Gastrocnemius medialis (tissue), 4 donors: ENCODE data around the gene CFAP46. TPM values are rescaled to one million over a fixed set of nuclear protein-coding genes. Genes with fewer than 3 reads are reported as not detected.

Experiments
- ATAC-seq, 2 donors: fragments of 150-250 bp; one replicate each; pipeline ENCODE4 v1.9.1; 2016
- DNase-seq, 2 donors: peaks; one replicate each; pipeline ENCODE4 v3.0.0-alpha.2; 2019
- H3K27ac ChIP-seq, 4 donors: fragments of 200-600 bp; sonication (generic); 1 replicate in 1 of 4; 2 replicates in 3 of 4; pipeline ENCODE4 v1.5.1; 2016 to 2018; ENCODE audit warnings: mild to moderate bottlenecking in 2 of 4, moderate library complexity in 1 of 4
- H3K27me3 ChIP-seq, 3 donors: fragments of 200-600 bp; sonication (generic) in 2 of 3; 1 replicate in 1 of 3; 2 replicates in 2 of 3; pipeline versions ENCODE4 v1.5.1 to v1.6.0; 2016 to 2019; ENCODE audit warnings: mild to moderate bottlenecking in 1 of 3, moderate library complexity in 1 of 3
- H3K36me3 ChIP-seq, 2 donors: fragments of 200-600 bp; sonication (generic) in 1 of 2; one replicate each; pipeline ENCODE4 v1.5.1; 2017 to 2018
- H3K4me1 ChIP-seq, 2 donors: fragments of 200-600 bp; sonication (generic) in 1 of 2; one replicate each; pipeline ENCODE4 v1.5.1; 2016 to 2017; ENCODE audit warnings: mild to moderate bottlenecking in 2 of 2
- H3K4me3 ChIP-seq, 4 donors: fragments of 200-600 bp; sonication (generic) in 3 of 4; 1 replicate in 1 of 4; 2 replicates in 3 of 4; pipeline ENCODE4 v1.5.1; 2016 to 2019; ENCODE audit warnings: mild to moderate bottlenecking in 2 of 4
- H3K9me3 ChIP-seq, 3 donors: fragments of 200-600 bp; sonication (generic) in 2 of 3; 1 replicate in 1 of 3; 2 replicates in 2 of 3; pipeline ENCODE4 v1.5.1; 2016 to 2019
- CTCF ChIP-seq, 5 experiments: fragments of 450-650 bp in 3 of 5; fragments of 200-600 bp in 2 of 5; sonication (generic) in 2 of 5; IDR thresholded peaks in 4 of 5; conservative IDR thresholded peaks in 1 of 5; 1 replicate in 4 of 5; 2 replicates in 1 of 5; pipeline ENCODE4 v1.5.1; 2016 to 2019; ENCODE audit warnings: antibody characterized with exemption in 5 of 5, mild to moderate bottlenecking in 3 of 5, moderate library complexity in 3 of 5
- POLR2A ChIP-seq, 2 donors: fragments of 450-650 bp; IDR thresholded peaks; one replicate each; pipeline ENCODE4 v1.6.1; 2017; ENCODE audit warnings: antibody characterized with exemption in 2 of 2, mild to moderate bottlenecking in 2 of 2, moderate library complexity in 2 of 2
- in situ Hi-C, 4 donors: fragments of 200-750 bp; cut with MboI; loops; one replicate each; pipeline versions ENCODE4 v1.15.0 to v1.8.0; 2017; ENCODE audit warnings: low sequenced_read_pairs in 4 of 4
- intact Hi-C: fragments of 100-400 bp; cut with DNase I; formaldehyde crosslinking; loops from one replicate; pipeline ENCODE4 v1.15.1; 2023; ENCODE audit warnings: low total_unique reads
- total RNA-seq, 4 donors: library from RNA; depleted of rRNA; stranded (reverse); fragments of >200 nt; gene quantifications; one replicate each; pipeline versions ENCODE4 v1.1.0 to v1.2.3, GENCODE V29; 2016

CFAP46 gene
- total RNA-seq, 4 donors from 2014 or later: 4.2 to 27.9 (median 11.9) TPM

DNA sequence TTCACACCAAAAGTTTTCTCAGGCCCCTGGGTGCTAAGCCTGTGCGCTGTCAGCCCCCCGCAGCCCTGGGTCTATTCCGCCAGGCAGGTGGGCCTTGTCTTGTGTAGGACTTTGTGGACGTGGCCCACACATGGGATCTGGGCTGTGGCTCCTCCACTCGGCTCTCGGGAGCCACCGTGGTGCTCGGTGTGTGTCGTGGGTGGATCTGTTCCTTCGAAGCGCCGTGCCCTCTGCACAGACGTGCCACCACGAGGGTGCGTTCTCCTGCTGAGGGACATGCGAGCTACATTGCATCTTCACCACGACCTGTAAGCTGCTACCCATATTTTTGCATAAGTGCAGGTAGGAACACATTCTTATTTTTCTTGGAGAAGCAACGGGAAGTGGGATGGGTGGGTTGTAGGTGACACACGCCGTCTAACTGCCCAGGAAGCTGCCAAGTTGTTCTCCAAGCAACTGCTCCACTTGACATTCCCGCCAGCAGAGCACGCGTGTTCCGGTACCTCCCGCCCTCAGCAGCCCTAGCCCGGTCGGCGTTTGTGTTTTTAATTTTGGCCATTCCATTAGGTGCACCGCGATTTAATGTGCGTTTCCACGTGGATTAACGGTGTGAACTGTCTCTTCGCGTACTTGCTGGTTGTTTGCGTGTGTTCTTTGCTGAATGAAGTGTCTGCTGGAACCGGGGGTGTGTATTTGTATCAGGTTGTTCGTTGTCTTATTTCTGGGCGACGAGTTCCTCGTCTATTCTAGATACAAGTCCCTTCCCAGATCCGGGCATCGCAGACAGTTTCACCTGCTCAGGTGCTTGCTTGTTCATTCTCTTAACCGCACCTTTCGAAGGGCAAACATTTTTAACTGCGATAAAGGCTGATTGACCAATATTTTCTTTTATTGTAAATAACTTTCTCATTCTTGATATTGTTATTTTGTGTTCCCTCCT lies 47.4 kb upstream of the CFAP46 start:
- Histone ChIP-seq H3K36me3 (no peaks in the 10 kb centered on the region), H3K27me3 (peaks cover 4 to 16% (median 5%) of the 10 kb centered on the region in 3 donors), H3K4me3 (no peak overlapping the region), H3K9me3 (no peaks in the 10 kb centered on the region), H3K27ac (no peak overlapping the region), H3K4me1 (no peaks in the 10 kb centered on the region)
- no peak for DNase-seq
- intact Hi-C loops (no loop called here), in situ Hi-C loops (no loop called here)
- TF ChIP-seq CTCF (IDR thresholded peaks at IDR 0.05 in 4 of 5, conservative IDR thresholded peaks at IDR 0.05 in 1 of 5) (no peak), POLR2A (IDR thresholded peaks at IDR 0.05) (no peak)
- ATAC-seq: no peak

DNA sequence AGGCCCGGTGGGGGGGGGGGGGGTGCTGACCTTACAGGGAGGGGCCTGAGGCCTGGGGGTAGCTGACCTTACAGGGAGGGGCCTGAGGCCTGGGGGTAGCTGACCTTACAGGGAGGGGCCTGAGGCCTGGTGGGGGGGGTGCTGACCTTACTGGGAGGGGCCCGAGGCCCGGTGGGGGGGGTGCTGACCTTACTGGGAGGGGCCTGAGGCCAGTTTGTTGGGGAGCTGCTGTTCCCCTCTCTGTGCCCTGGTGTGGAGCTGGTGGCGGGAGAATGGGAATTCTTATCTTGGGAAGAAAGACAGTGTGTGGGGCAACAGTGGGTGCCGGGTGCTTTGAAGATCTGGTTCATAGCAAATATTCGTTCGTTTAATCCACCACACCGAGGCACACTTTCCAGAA lies 46.6 kb upstream of the CFAP46 start:
- in situ Hi-C loops: no loop called here
- intact Hi-C loops: no loop called here
- ATAC-seq (no peak), DNase-seq (no peak)
- TF ChIP-seq POLR2A (IDR thresholded peaks at IDR 0.05): no peak
- TF ChIP-seq CTCF (IDR thresholded peaks at IDR 0.05 in 4 of 5, conservative IDR thresholded peaks at IDR 0.05 in 1 of 5): no peak
- Histone ChIP-seq H3K4me1 (no peaks in the 10 kb centered on the region), H3K27me3 (peaks cover 4 to 20% (median 6%) of the 10 kb centered on the region in 3 donors), H3K4me3 (no peak overlapping the region), H3K27ac (no peak overlapping the region), H3K9me3 (no peaks in the 10 kb centered on the region), H3K36me3 (no peaks in the 10 kb centered on the region)

DNA sequence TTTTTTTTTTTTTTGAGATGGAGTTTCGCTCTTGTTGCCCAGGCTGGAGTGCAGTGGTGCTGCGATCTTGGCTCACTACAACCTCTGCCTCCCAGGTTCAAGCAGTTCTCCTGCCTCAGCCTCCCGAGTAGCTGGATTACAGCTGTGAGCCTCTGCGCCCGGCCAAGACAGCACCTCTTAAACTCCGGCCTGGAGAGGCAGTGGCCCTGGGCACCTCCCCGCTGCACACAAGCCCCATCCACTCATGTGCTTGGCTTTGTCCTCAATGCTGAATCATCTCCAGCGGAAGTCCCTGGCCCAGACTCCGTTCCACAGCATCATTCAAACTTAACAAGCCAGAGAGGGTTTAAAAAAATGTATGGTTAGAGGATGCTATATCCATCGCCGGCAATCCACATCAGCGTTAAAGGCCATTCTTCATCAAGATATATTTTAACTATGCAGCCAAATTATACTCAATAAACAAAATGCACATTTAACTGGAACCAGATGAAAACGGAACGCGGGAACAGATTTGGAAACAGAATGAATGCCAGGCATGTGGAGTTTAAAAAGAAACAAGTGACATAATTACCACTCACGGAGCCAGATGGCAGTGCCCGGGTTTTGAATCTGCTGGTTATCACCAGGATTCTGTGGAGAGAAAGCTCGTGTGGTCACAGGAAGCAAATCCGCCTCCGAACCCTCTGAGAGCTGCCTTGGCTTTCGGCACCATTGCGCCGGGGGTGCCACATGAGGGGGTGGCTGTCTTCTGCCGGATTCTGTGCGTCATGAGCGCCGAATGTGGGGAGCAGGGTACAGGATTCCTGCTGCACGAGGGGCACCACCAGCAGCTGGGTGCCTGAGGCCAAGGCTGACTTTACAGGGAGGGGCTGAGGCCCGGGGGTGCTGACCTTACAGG lies 45.6 kb upstream of the CFAP46 start:
- DNase-seq (no peak), ATAC-seq (no peak)
- Histone ChIP-seq H3K4me1 (no peaks in the 10 kb centered on the region), H3K36me3 (no peaks in the 10 kb centered on the region), H3K27ac (no peak overlapping the region), H3K9me3 (no peaks in the 10 kb centered on the region), H3K4me3 (no peak overlapping the region), H3K27me3 (peaks cover 4 to 20% (median 8%) of the 10 kb centered on the region in 3 donors)
- TF ChIP-seq CTCF (IDR thresholded peaks at IDR 0.05 in 4 of 5, conservative IDR thresholded peaks at IDR 0.05 in 1 of 5): no peak
- no peak for TF ChIP-seq POLR2A (IDR thresholded peaks at IDR 0.05)
- intact Hi-C loops (no loop called here), in situ Hi-C loops (no loop called here)

GRCh38 chr10:132986978-132987377 lies 44.6 kb upstream of the CFAP46 start:
- no peaks in the 10 kb centered on the region for H3K9me3 ChIP-seq
- H3K4me3 ChIP-seq: no peak overlapping the region
- ATAC-seq (no peak), DNase-seq (no peak)
- in situ Hi-C loops (no loop called here), intact Hi-C loops (no loop called here)
- no peaks in the 10 kb centered on the region for H3K36me3 ChIP-seq
- TF ChIP-seq POLR2A (IDR thresholded peaks at IDR 0.05): no peak
- TF ChIP-seq CTCF (IDR thresholded peaks at IDR 0.05 in 4 of 5, conservative IDR thresholded peaks at IDR 0.05 in 1 of 5): no peak
- no peaks in the 10 kb centered on the region for H3K4me1 ChIP-seq
- peaks cover 4 to 20% (median 8%) of the 10 kb centered on the region in 3 donors for H3K27me3 ChIP-seq
- H3K27ac ChIP-seq: no peak overlapping the region
